Colon (tissue), 2 donors: ENCODE data around the gene PLXNA4.

Experiments used
- FAIRE-seq: peaks from 2 replicates; lab custom pipeline; 2012; peaks lifted over from hg19 to GRCh38; lab: Jason Lieb, UNC
- donor health status: control.
- donor health status: control.

The PLXNA4 gene

GRCh38 chr7:132388688-132389087 is 187.6 kb downstream of the PLXNA4 start:
- no peak for FAIRE-seq

GRCh38 chr7:132387596-132387995 is 188.7 kb downstream of the PLXNA4 start:
- no peak for FAIRE-seq

GRCh38 chr7:132386201-132386681 is 190.0 kb downstream of the PLXNA4 start:
- FAIRE-seq = no peak

GRCh38 chr7:132383962-132384361 is 192.3 kb downstream of the PLXNA4 start:
- no peak for FAIRE-seq

GRCh38 chr7:132381742-132382472 is 194.4 kb downstream of the PLXNA4 start:
- no peak for FAIRE-seq

- FAIRE-seq = no peak
These were observed 196.2 kb downstream of the PLXNA4 start for GRCh38 chr7:132380059-132380458.

- FAIRE-seq = no peak
These were observed 197.0 kb downstream of the PLXNA4 start for GRCh38 chr7:132379292-132379691.

GRCh38 chr7:132377703-132378584 is 198.3 kb downstream of the PLXNA4 start:
- no peak for FAIRE-seq

GRCh38 chr7:132377015-132377414 is 199.3 kb downstream of the PLXNA4 start:
- no peak for FAIRE-seq

GRCh38 chr7:132376361-132377013 is 199.8 kb downstream of the PLXNA4 start:
- FAIRE-seq = no peak

- FAIRE-seq = no peak
These were observed 202.4 kb downstream of the PLXNA4 start for GRCh38 chr7:132373879-132374278.

- no peak for FAIRE-seq
These were observed 203.2 kb downstream of the PLXNA4 start for GRCh38 chr7:132373041-132373440.

GRCh38 chr7:132371948-132372347 is 204.3 kb downstream of the PLXNA4 start:
- no peak for FAIRE-seq

- FAIRE-seq = no peak
These were observed 207.9 kb downstream of the PLXNA4 start for GRCh38 chr7:132368246-132368900.

- no peak for FAIRE-seq
These were observed 208.5 kb downstream of the PLXNA4 start for GRCh38 chr7:132367795-132368194.

- FAIRE-seq = no peak
These were observed 209.3 kb downstream of the PLXNA4 start for GRCh38 chr7:132367004-132367403.

GRCh38 chr7:132364226-132364625 is 212.0 kb downstream of the PLXNA4 start:
- no peak for FAIRE-seq

GRCh38 chr7:132362059-132362458 is 214.2 kb downstream of the PLXNA4 start:
- FAIRE-seq = no peak

- FAIRE-seq = no peak
These were observed 215.1 kb downstream of the PLXNA4 start for GRCh38 chr7:132361146-132361545.

GRCh38 chr7:132359743-132360142 is 216.5 kb downstream of the PLXNA4 start:
- FAIRE-seq = no peak

- FAIRE-seq = no peak
These were observed 221.2 kb downstream of the PLXNA4 start for GRCh38 chr7:132355048-132355447.

GRCh38 chr7:132354527-132354926 is 221.7 kb downstream of the PLXNA4 start:
- FAIRE-seq = no peak
